Hypothalamus (tissue), 51 donors: ENCODE results near the gene LAMTOR5.
A peak's percentile ranks its signal among the peaks of the same experiment; 100 is the strongest.

Source experiments
- DNase-seq, 51 donors: peaks; one replicate each; lab custom pipeline; 2025; lab: John Stamatoyannopoulos, UW

The LAMTOR5 gene

DNA sequence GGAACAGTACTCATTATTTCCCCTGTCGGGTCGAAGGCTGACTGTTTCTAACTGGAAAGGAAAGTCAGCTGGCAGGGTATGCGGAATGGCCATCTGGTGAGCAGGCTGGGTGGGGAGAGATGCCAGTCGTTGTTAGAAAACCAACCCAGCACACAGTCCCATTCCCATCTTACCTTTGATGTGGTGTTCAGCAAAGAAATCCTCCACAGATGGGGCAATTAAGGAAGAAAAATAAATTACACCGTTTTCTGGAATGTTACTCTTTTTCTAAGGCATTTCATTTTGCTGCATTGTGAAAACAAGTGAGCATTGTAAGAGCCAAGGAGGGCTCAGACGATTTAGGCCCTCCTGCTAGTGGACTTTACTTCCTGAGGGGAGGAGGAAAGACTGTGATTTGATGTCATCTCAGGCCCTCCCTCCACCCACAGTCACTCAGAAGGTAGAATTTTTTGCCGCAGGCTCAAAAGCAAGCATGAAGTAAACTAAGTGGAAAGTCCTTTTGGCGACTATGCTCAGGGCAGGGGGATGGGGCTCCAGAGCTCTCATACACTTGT lies 16.7 kb downstream of the LAMTOR5 start, which contains the start of gene SLC16A4:
SLC16A4 (minus strand) TSS at position 335 of the 554 bp plus-strand sequence. CDS start 1,703 bp downstream, outside the sequence.
- peak in 1 of 51 donors; percentile 12 for DNase-seq

- peak in 3 of 51 donors; percentile 2 to 32 (median 12) for DNase-seq
Observed at GRCh38 chr1:110390096-110390495, 17.4 kb downstream of the LAMTOR5 start.

DNA sequence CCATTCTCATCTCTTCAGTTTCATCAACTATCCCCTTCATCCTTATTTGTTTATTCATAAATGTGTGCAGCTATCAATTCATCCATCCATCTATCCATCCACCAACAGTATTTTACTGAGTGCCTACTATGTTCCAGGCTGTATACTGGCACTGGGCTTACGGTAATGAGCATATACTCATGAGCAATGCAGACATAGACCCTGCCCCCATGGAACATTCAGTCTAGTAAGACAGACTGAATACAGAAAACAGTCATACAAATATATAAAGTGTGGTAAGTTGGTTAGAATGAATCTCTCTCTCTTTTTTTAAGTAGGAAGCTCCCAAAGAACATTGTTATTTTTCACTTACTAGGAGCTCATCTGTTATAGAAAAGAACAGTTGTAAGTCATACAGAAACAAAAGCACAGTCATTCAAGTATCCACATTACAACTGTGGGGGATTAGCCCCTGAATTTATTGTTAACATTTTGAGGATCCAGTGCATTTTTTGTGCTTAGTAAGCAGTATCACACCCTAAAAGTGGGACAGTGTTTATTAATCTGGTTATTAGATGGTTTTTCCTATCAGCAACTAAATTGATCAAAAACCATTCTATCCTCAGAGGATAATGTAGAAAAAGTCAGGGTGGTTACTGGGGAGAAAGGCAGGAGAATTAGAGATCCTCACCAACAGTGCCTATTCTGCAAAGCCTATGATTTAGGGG lies 20.3 kb downstream of the LAMTOR5 start:
- no peak for DNase-seq

DNA sequence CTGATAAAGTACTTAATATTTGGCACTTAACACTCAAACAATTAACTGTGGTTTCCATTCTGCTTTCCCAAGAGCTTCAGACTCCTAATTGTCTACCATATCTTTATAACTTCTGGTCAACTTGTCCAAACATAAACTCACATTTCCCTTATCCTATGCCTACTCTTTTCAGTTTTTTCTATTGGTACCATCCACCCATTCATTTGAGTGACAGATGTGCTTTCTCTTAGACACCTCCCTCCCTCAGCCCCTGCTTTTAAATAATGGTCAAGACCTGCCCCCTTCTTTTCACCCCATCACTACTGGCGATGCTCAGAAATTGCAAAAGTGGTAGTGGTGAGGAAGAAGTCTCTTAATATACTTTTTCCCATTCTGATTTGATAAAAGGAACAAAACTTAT lies 22.1 kb downstream of the LAMTOR5 start:
- no peak for DNase-seq

GRCh38 chr1:110384581-110385321 lies 22.7 kb downstream of the LAMTOR5 start:
- DNase-seq, result no peak

DNA sequence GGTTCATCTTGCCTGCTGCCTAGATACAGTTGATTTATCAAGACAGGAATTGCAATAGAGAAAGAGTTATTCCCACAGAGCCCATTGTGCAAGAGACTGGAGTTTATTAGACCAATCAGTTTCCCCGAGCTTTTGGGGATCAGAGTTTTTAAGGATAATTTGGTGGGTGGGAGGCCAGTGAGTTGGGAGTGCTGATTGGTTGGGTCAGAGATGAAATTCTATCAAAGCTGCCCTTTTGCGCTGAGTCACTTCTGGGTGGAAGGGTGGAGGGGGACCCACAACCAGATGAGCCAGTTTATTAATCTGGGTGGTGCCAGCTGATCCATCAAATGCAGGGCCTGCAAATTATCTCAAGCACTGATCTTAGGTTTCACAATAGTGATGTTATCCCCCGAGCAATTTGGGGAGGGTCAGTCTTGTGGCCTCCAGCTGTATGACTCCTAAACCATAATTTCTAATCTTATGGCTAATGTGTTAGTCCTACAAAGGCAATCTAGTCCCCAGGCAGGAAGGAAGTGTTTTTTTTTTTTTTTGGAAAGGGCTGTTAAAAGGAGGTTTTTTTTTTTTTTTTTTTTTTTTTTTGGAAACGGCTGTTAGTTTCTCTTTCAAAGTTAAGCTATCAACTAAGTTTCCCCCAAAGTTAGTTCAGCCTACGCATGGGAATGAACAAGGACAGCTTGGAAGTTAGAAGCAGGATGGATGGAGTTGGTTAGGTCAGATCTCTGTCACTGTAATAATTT lies 24.1 kb downstream of the LAMTOR5 start:
- DNase-seq, result no peak

DNA sequence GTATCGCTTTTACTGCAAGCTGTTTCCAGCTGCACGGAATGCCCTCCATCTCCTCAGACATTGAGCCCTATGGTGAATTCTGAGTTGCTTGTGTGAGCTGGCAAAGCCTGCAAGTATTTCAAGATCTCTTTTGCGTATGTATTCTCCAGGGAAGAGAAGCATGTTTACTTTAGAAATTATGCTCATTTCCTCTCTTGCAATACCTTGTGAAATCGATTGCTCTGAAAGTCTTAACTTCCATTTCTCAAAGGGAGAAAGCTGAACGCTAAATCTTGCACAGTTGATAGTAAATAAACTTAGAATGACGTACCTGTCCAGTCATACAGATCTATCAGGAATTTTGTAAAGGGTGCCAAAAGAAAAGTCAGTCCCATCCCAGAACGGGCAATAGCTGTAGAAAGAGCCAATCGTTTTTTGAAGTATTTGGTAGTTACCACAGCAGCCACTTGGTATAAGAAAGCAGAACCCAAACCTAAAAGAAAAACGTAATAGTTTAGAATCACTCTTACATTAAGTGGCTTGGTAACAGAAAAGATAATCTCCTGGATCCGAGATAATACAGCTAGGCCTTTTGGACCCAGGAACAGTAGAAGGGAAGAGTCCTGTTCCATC lies 26.7 kb downstream of the LAMTOR5 start:
- no peak for DNase-seq

DNA sequence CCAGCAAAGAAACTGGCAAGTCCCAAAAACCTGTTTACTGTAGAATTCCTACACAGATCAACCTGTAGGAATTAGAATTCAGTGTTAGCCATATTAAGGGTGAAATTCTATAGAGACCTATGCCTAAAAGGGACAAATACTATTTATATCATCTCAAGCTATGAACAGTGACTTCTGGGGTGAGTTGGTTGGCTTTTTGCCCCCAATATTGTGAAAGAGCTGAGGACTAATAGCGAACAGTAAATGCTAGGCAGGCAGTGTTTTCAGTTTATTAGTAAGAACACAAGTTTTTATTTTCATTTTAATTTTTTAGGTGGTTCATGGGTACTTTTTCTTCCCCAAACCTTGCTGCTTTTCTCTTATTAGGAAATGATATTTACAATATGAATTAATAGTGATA lies 32.0 kb downstream of the LAMTOR5 start:
- no peak for DNase-seq

DNA sequence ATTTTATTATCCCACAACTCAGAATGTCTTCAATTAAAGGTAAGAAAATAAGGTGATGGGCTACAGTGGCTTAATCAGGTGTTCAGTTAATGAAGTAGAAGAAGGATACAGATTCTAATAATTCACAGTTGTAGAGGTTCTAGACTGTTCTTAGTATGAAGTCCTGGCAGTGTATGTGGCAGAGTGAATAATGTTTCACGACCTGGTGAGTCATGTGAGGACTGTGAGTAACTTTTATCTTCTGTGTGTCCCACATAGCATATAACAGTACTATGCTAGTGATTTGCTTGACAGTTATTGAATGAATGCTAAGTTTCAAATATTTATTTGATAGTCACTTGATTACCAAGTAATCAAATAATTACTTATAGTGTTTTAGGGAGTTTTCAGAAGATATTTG lies 36.7 kb downstream of the LAMTOR5 start:
- no peak for DNase-seq

DNA sequence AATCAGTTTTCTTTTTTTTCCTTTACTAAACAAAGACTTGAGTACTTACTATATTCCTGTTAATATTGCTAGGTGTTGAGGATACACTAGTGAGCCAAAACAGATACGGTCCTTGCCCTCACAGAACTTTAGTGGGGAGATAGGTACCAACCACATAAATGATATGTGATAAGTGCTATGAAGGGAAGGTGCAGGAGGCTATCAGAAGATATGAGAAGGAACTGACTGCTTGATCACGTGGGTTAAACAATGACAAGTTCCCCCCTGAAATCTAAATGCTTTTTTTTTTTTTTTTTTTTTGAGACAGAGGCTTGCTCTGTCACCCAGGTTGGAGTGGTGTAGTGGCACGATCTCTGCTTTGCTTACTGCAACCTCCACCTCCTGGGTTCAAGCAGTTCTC lies 43.3 kb downstream of the LAMTOR5 start:
- DNase-seq, result no peak

DNA sequence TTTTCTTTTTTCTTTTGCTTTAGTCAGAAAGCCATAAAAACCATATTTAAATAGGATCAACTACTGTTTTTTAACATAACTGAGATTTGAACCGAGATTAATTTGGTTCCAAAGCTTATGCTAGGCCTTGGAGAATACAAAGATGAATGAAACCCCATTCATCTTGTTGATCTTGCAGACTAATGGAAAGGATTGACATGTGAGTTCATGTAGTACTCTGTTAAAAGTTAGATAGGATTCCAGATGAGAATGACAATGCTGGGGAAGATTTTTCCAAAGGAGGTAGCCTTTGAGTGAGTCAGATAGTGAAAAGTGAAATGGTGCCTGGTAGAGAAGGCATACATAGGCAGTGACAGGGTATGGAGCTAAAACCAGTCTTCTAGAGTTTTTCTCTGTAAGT lies 45.6 kb downstream of the LAMTOR5 start:
- no peak for DNase-seq

- DNase-seq, result no peak
Observed at GRCh38 chr1:110360431-110360830, 47.1 kb downstream of the LAMTOR5 start.

- no peak for DNase-seq
Observed at GRCh38 chr1:110356379-110356778, 51.1 kb downstream of the LAMTOR5 start.

- no peak for DNase-seq
Observed at GRCh38 chr1:110355321-110355720, 52.2 kb downstream of the LAMTOR5 start.
